GM19397 (cell line): ENCODE data around the gene ATRN.

Experiments
- ATAC-seq: cut with Tn5 transposase; IDR thresholded peaks from one replicate; pipeline ENCODE4 v1.9.1; 2021; ENCODE audit warnings: mild to moderate bottlenecking, moderate library complexity; ENCODE audit not compliant: unreplicated experiment

ATRN gene

GRCh38 chr20:3673221-3674070 lies 202.6 kb downstream of the ATRN start:
- no peak for ATAC-seq

- no peak for ATAC-seq
Observed at GRCh38 chr20:3674447-3674846, 203.6 kb downstream of the ATRN start.

GRCh38 chr20:3674995-3675900 lies 204.4 kb downstream of the ATRN start:
- no peak for ATAC-seq

GRCh38 chr20:3677733-3678132 lies 206.9 kb downstream of the ATRN start:
- ATAC-seq: no peak

- no peak for ATAC-seq
Observed at GRCh38 chr20:3678198-3678597, 207.4 kb downstream of the ATRN start.

- no peak for ATAC-seq
Observed at GRCh38 chr20:3678856-3679720, 208.3 kb downstream of the ATRN start.

- ATAC-seq: no peak
Observed at GRCh38 chr20:3679749-3680700, 209.2 kb downstream of the ATRN start.

GRCh38 chr20:3680701-3681351 lies 210.0 kb downstream of the ATRN start:
- ATAC-seq: no peak

GRCh38 chr20:3681352-3681930 lies 210.6 kb downstream of the ATRN start:
- ATAC-seq: no peak

GRCh38 chr20:3681931-3682781 lies 211.3 kb downstream of the ATRN start, which contains the start of gene ADAM33:
Gene ADAM33 (minus strand): TSS chr20:3682010. CDS start chr20:3682004, 6 bp downstream.
- no peak for ATAC-seq

GRCh38 chr20:3685341-3685740 lies 214.5 kb downstream of the ATRN start:
- ATAC-seq: no peak

GRCh38 chr20:3686421-3686820 lies 215.6 kb downstream of the ATRN start:
- ATAC-seq: no peak

GRCh38 chr20:3686867-3687321 lies 216.1 kb downstream of the ATRN start:
- ATAC-seq: no peak

- no peak for ATAC-seq
Observed at GRCh38 chr20:3687655-3688054, 216.8 kb downstream of the ATRN start.

GRCh38 chr20:3689978-3690377 lies 219.2 kb downstream of the ATRN start:
- ATAC-seq: no peak

GRCh38 chr20:3690413-3690812 lies 219.6 kb downstream of the ATRN start:
- no peak for ATAC-seq

- ATAC-seq: no peak
Observed at GRCh38 chr20:3691306-3691705, 220.5 kb downstream of the ATRN start.

GRCh38 chr20:3691897-3692296 lies 221.1 kb downstream of the ATRN start:
- ATAC-seq: no peak
